Measurements from ENCODE around the gene HENMT1. TPM values are rescaled to one million over a fixed set of nuclear protein-coding genes. Genes with fewer than 3 reads are reported as not detected.

HENMT1 gene
- total RNA-seq, 4 donors from 2014 or later = 0.77 to 11.3 (median 2.3) TPM

DNA sequence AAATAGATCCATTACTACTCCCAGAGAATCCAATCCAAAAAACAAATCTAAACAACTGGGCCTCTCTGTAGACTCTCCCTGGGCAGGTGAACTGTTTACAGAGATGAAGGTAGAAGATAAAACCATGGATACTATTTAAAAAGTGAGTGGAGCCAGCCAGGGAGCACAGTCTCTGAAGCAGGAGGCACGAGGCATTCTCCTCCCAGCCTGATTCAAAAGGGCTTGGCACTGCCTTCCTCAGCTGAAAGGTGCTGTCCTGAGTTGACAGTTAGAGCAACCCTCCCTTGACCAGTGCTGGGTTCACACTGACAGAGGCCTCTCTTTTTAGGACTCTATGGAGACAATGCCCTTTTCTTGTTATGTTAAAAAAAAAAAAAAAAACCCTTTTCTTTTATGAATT lies 36.8 kb downstream of the HENMT1 start:
- Histone ChIP-seq H3K27ac (no peak overlapping the region), H3K27me3 (no peaks in the 10 kb centered on the region), H3K4me3 (no peak overlapping the region), H3K36me3 (no peaks in the 10 kb centered on the region), H3K9me3 (no peaks in the 10 kb centered on the region), H3K4me1 (no peaks in the 10 kb centered on the region)
- no peak for DNase-seq
- intact Hi-C loops (cut with DNase I; ENCODE audit: low total_unique reads) = no loop called here
- TF ChIP-seq POLR2A (IDR thresholded peaks at IDR 0.05) (no peak), CTCF (IDR thresholded peaks at IDR 0.05) (no peak)

GRCh38 chr1:108617724-108618056 lies 43.2 kb downstream of the HENMT1 start:
- no peaks in the 10 kb centered on the region for H3K4me1 ChIP-seq
- intact Hi-C loops (cut with DNase I; ENCODE audit: low total_unique reads) = no loop called here
- H3K27me3 ChIP-seq = no peaks in the 10 kb centered on the region
- H3K9me3 ChIP-seq = no peaks in the 10 kb centered on the region
- no peaks in the 10 kb centered on the region for H3K36me3 ChIP-seq
- H3K27ac ChIP-seq = no peak overlapping the region
- no peak overlapping the region for H3K4me3 ChIP-seq
- TF ChIP-seq POLR2A (IDR thresholded peaks at IDR 0.05) = no peak
- TF ChIP-seq CTCF (IDR thresholded peaks at IDR 0.05) = no peak
- no peak for DNase-seq

DNA sequence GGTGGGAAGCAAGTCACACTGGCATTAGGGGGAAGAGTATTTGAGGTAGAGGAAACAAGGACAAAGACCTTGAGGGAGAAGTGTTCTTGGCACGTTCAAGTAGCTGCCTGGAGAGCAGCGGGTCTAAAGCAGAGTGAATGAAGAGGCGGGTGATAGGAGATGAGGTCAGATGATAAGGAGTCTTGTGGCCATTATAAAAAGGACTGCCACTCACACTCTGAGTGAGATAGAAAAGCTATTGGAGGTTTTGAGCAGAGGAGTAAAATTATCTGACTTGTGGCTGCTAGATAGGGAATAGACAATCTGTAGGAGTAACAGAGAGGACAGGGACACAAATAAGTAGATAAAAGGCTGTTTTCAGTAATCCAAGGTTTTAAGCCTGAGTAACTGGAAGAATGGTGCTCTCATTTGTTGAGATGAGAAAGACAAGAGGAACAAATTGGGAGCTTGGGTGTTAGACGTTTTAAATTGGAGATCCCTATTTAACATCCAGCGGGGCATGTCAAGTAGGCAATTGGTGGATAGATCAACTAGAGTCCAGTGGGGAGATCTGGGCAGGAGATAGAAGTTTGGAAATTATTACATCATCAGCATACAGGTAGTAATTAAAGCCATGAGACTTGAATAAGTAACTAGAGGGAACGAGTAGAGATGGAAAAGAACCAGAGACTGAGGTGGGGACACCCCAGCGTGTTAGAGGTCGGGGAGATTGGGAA lies 43.7 kb downstream of the HENMT1 start:
- DNase-seq = no peak
- H3K36me3 ChIP-seq = no peaks in the 10 kb centered on the region
- H3K9me3 ChIP-seq = no peaks in the 10 kb centered on the region
- intact Hi-C loops (cut with DNase I; ENCODE audit: low total_unique reads) = no loop called here
- H3K4me1 ChIP-seq = no peaks in the 10 kb centered on the region
- no peak overlapping the region for H3K27ac ChIP-seq
- no peaks in the 10 kb centered on the region for H3K27me3 ChIP-seq
- no peak overlapping the region for H3K4me3 ChIP-seq
- TF ChIP-seq POLR2A (IDR thresholded peaks at IDR 0.05) (no peak), CTCF (IDR thresholded peaks at IDR 0.05) (no peak)

DNA sequence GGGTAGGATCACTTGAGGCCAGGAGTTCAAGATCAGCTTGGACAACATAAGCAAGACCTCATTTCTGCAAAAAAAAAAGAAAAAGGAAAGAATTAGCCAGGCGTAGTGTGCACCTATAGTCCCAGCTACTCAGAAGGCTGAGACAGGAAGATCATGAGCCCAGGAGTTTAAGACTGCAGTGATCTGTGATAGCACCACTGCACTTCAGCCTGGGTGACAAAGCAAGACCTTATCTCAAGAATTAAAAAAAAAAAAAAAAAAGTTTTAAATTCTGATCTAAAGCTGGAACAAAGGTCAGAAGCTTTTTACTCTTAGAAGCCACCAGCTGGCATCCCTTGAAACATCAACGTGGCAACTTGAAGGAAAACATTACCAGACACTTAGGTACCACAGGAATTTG lies 45.3 kb downstream of the HENMT1 start:
- TF ChIP-seq CTCF (IDR thresholded peaks at IDR 0.05) (no peak), POLR2A (IDR thresholded peaks at IDR 0.05) (no peak)
- no peak overlapping the region for H3K4me3 ChIP-seq
- H3K9me3 ChIP-seq = no peaks in the 10 kb centered on the region
- H3K27me3 ChIP-seq = no peaks in the 10 kb centered on the region
- H3K36me3 ChIP-seq = no peaks in the 10 kb centered on the region
- H3K4me1 ChIP-seq = no peaks in the 10 kb centered on the region
- H3K27ac ChIP-seq = no peak overlapping the region
- intact Hi-C loops (cut with DNase I; ENCODE audit: low total_unique reads) = no loop called here
- no peak for DNase-seq

DNA sequence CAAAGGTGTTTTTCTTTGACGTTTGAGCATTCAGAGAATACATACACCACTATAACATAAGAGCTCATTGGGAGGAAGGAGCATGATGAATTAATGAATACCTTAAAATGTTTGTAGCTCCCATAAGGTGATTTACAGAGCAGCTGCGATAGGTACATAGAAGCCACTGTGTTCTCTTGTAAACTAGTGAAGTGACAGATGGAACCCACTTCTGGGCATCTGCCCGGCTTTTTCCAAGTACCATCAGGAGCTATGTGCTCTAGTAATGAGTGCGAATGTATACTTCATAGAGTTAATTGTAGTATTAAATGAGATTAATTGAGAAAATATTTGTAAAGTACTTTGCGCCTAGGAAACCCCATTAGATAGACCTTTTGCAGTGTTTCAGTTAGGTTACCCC lies 48.4 kb downstream of the HENMT1 start:
- H3K4me1 ChIP-seq = no peaks in the 10 kb centered on the region
- intact Hi-C loops (cut with DNase I; ENCODE audit: low total_unique reads) = no loop called here

More for the DNA sequence above, 48.4 kb downstream of the HENMT1 start:
- TF ChIP-seq CTCF (IDR thresholded peaks at IDR 0.05) = no peak
- TF ChIP-seq POLR2A (IDR thresholded peaks at IDR 0.05) = no peak
- H3K27ac ChIP-seq = no peak overlapping the region
- H3K9me3 ChIP-seq = no peaks in the 10 kb centered on the region
- no peak overlapping the region for H3K4me3 ChIP-seq
- DNase-seq = no peak
- H3K36me3 ChIP-seq = no peaks in the 10 kb centered on the region
- no peaks in the 10 kb centered on the region for H3K27me3 ChIP-seq
